Kidney epithelial cell (primary cell): ENCODE data around the gene MAF. TPM values are rescaled to one million over a fixed set of nuclear protein-coding genes. Genes with fewer than 3 reads are reported as not detected.

Experiments used
- DNase-seq: peaks from one replicate; pipeline ENCODE4 v3.0.0-alpha.2; 2010; ENCODE audit warnings: low read depth
- H3K27me3 ChIP-seq: 2 replicates; pipeline ENCODE4 v1.6.0; 2011; ENCODE audit warnings: low read length; ENCODE audit not compliant: control insufficient read depth, insufficient read depth
- H3K36me3 ChIP-seq: 2 replicates; pipeline ENCODE4 v1.5.1; 2011; ENCODE audit warnings: low read length; ENCODE audit not compliant: control insufficient read depth, insufficient read depth
- H3K4me3 ChIP-seq: 2 replicates; pipeline ENCODE4 v1.5.1; 2011; ENCODE audit warnings: low read depth, mild to moderate bottlenecking, control low read depth, low read length
- total RNA-seq: library from RNA; depleted of rRNA; stranded (reverse); fragments of >200 nt; gene quantifications from 2 replicates; pipeline ENCODE4 v1.2.3, GENCODE V29; 2015
- TF ChIP-seq, protein P1 (sequence below): IDR thresholded peaks from 2 replicates; pipeline ENCODE4 v1.5.1; 2011; ENCODE audit warnings: mild to moderate bottlenecking, moderate library complexity, low read length, control low read depth, inconsistent platforms; ENCODE audit not compliant: insufficient read depth, poor library complexity, severe bottlenecking

MAF gene
- total RNA-seq, 1 donor from 2014 or later = 5.0 TPM

DNA sequence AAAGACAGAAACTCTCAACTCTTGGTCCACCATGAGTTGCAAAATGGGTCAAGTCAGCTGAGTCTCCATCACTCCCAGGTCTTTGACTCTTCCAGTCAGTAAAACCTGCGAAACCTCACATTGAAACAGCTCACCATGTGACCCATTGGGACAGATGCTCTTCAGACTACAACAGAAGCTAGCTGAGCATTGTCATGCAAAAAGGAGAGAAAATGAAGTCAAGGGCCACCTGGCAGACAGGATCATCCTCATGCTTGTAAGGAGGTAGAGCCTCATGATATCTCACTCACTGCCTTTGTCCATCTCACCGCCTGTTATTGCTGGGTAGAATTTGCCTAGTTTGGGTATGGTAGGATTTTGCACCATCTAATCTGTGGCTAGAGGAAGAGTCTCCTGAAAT lies 50.2 kb downstream of the MAF start:
- Histone ChIP-seq H3K27me3 (peaks cover 2% of the 10 kb centered on the region), H3K4me3 (no peak overlapping the region), H3K36me3 (no peaks in the 10 kb centered on the region)
- TF ChIP-seq, protein P1, sequence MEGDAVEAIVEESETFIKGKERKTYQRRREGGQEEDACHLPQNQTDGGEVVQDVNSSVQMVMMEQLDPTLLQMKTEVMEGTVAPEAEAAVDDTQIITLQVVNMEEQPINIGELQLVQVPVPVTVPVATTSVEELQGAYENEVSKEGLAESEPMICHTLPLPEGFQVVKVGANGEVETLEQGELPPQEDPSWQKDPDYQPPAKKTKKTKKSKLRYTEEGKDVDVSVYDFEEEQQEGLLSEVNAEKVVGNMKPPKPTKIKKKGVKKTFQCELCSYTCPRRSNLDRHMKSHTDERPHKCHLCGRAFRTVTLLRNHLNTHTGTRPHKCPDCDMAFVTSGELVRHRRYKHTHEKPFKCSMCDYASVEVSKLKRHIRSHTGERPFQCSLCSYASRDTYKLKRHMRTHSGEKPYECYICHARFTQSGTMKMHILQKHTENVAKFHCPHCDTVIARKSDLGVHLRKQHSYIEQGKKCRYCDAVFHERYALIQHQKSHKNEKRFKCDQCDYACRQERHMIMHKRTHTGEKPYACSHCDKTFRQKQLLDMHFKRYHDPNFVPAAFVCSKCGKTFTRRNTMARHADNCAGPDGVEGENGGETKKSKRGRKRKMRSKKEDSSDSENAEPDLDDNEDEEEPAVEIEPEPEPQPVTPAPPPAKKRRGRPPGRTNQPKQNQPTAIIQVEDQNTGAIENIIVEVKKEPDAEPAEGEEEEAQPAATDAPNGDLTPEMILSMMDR = no peak
- no peak for DNase-seq

DNA sequence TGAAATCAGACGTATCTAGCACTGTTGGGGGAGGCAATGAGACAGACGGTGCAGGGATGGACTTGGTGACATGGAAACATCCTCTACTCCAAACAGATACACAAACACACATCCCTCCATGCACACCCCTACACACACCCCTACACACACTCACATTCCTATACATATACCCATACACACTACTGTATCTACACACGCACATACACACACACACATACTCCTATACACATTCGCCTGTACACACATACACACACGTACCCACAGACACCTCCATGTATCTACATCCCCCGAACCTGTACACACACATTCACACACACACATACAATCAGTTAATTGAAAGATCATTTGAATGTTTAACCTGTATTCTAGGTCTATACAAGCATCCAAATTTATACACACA lies 53.5 kb downstream of the MAF start:
- no peak overlapping the region for H3K4me3 ChIP-seq
- H3K36me3 ChIP-seq = no peaks in the 10 kb centered on the region
- no peaks in the 10 kb centered on the region for H3K27me3 ChIP-seq
- no peak for DNase-seq
- TF ChIP-seq, protein P1 = no peak
